Astrocyte (in vitro differentiated cells and primary cell): Measurements from ENCODE around the gene CPAMD8. TPM values are rescaled to one million over a fixed set of nuclear protein-coding genes. Genes with fewer than 3 reads are reported as not detected.

ENCODE experiments used
- DNase-seq: peaks from one replicate; pipeline ENCODE4 v3.0.0-alpha.2; 2010; ENCODE audit warnings: low read depth
- FAIRE-seq: peaks from 2 replicates; lab custom pipeline; 2011; peaks lifted over from hg19 to GRCh38; lab: Jason Lieb, UNC
- H2AFZ ChIP-seq: 2 replicates; pipeline ENCODE4 v1.6.0; 2012; ENCODE audit warnings: low read depth, low read length, inconsistent platforms
- H3K27ac ChIP-seq: 2 replicates; pipeline ENCODE4 v1.5.1; 2011; ENCODE audit warnings: low read depth, low read length, inconsistent platforms
- H3K27me3 ChIP-seq: 2 replicates; pipeline ENCODE4 v1.6.0; 2011; ENCODE audit warnings: low read length, inconsistent platforms; ENCODE audit not compliant: insufficient read depth
- H3K36me3 ChIP-seq: 2 replicates; pipeline ENCODE4 v1.5.1; 2011; ENCODE audit warnings: low read length, inconsistent platforms; ENCODE audit not compliant: insufficient read depth
- H3K4me1 ChIP-seq: 2 replicates; pipeline ENCODE4 v1.5.1; 2011; ENCODE audit warnings: low read length, inconsistent platforms; ENCODE audit not compliant: insufficient read depth
- H3K4me2 ChIP-seq: 2 replicates; pipeline ENCODE4 v1.6.0; 2012; ENCODE audit warnings: low read length, inconsistent platforms
- H3K4me3 ChIP-seq: 2 replicates; pipeline ENCODE4 v1.5.1; 2011; ENCODE audit warnings: low read depth, mild to moderate bottlenecking, low read length, inconsistent platforms; ENCODE audit not compliant: insufficient read depth
- H3K79me2 ChIP-seq: 2 replicates; pipeline ENCODE4 v1.6.0; 2012; ENCODE audit warnings: mild to moderate bottlenecking, low read length, inconsistent platforms; ENCODE audit not compliant: insufficient read depth
- H3K9ac ChIP-seq: 2 replicates; pipeline ENCODE4 v1.6.0; 2012; ENCODE audit warnings: mild to moderate bottlenecking, low read length, inconsistent platforms
- H3K9me3 ChIP-seq: 2 replicates; pipeline ENCODE4 v1.5.1; 2012; ENCODE audit warnings: low read depth, mild to moderate bottlenecking, low read length, inconsistent platforms; ENCODE audit not compliant: insufficient read depth
- H4K20me1 ChIP-seq: 2 replicates; pipeline ENCODE4 v1.6.0; 2012; ENCODE audit warnings: low read length, inconsistent platforms; ENCODE audit not compliant: insufficient read depth
- H3K27ac Mint-ChIP-seq: one replicate; pipeline ENCODE4 v1.8.0; 2021; ENCODE audit warnings: mild to moderate bottlenecking, mixed read lengths; ENCODE audit not compliant: unreplicated experiment
- H3K27me3 Mint-ChIP-seq: one replicate; pipeline ENCODE4 v1.8.0; 2021; ENCODE audit warnings: low read depth, mixed read lengths; ENCODE audit not compliant: unreplicated experiment
- H3K36me3 Mint-ChIP-seq: one replicate; pipeline ENCODE4 v1.8.0; 2021; ENCODE audit warnings: low read depth, mixed read lengths; ENCODE audit not compliant: unreplicated experiment
- H3K4me1 Mint-ChIP-seq: one replicate; pipeline ENCODE4 v1.8.0; 2021; ENCODE audit warnings: low read depth, mixed read lengths; ENCODE audit not compliant: unreplicated experiment
- H3K4me3 Mint-ChIP-seq: one replicate; pipeline ENCODE4 v1.8.0; 2021; ENCODE audit warnings: mild to moderate bottlenecking, moderate library complexity, mixed read lengths; ENCODE audit not compliant: unreplicated experiment
- H3K9me3 Mint-ChIP-seq: one replicate; pipeline ENCODE4 v1.8.0; 2021; ENCODE audit warnings: mild to moderate bottlenecking, mixed read lengths; ENCODE audit not compliant: unreplicated experiment
- CTCF ChIP-seq: IDR thresholded peaks from 2 replicates; pipeline ENCODE4 v1.5.1; 2011; ENCODE audit warnings: low read depth, mild to moderate bottlenecking, inconsistent platforms, low read length, moderate library complexity; ENCODE audit not compliant: insufficient read depth
- EZH2 ChIP-seq: IDR thresholded peaks from 2 replicates; pipeline ENCODE4 v1.6.1; 2012; ENCODE audit warnings: mild to moderate bottlenecking, low read length, inconsistent platforms; ENCODE audit not compliant: insufficient read depth
- total RNA-seq: library from RNA; stranded (reverse); gene quantifications from 2 replicates; pipeline ENCODE4 v1.2.1, GENCODE V29; 2021

Gene CPAMD8
- total RNA-seq, 1 donor from 2014 or later = 1.9 TPM

GRCh38 chr19:16946951-16947940, 79.4 kb downstream of the CPAMD8 start:
- no peaks in the 10 kb centered on the region for H3K79me2 ChIP-seq
- FAIRE-seq (no peak), DNase-seq (no peak)
- peaks cover 2% of the 10 kb centered on the region for H3K27me3 ChIP-seq
- H3K27ac ChIP-seq = no peak overlapping the region
- H3K4me3 ChIP-seq = no peak overlapping the region
- Mint-ChIP-seq H3K9me3 (peaks cover 7% of the 10 kb centered on the region), H3K4me1 (peaks cover 3% of the 10 kb centered on the region), H3K4me3 (no peak overlapping the region), H3K36me3 (no peaks in the 10 kb centered on the region), H3K27me3 (peaks cover 35% of the 10 kb centered on the region), H3K27ac (no peak overlapping the region)
- no peaks in the 10 kb centered on the region for H3K4me1 ChIP-seq
- H3K4me2 ChIP-seq = no peak overlapping the region
- peaks cover 6% of the 10 kb centered on the region for H3K9me3 ChIP-seq
- no peak overlapping the region for H3K9ac ChIP-seq
- no peaks in the 10 kb centered on the region for H4K20me1 ChIP-seq
- no peak for TF ChIP-seq CTCF
- no peak for TF ChIP-seq EZH2
- H2AFZ ChIP-seq = no peak overlapping the region
- no peaks in the 10 kb centered on the region for H3K36me3 ChIP-seq

GRCh38 chr19:16945762-16946465, 80.7 kb downstream of the CPAMD8 start:
- Mint-ChIP-seq H3K9me3 (peaks cover 10% of the 10 kb centered on the region), H3K4me1 (no peaks in the 10 kb centered on the region), H3K4me3 (no peak overlapping the region), H3K36me3 (no peaks in the 10 kb centered on the region), H3K27ac (no peak overlapping the region), H3K27me3 (peaks cover 35% of the 10 kb centered on the region)
- no peak overlapping the region for H3K27ac ChIP-seq
- no peaks in the 10 kb centered on the region for H3K79me2 ChIP-seq
- no peaks in the 10 kb centered on the region for H4K20me1 ChIP-seq
- H3K9ac ChIP-seq = no peak overlapping the region
- FAIRE-seq (no peak), DNase-seq (no peak)
- peaks cover 6% of the 10 kb centered on the region for H3K9me3 ChIP-seq
- no peaks in the 10 kb centered on the region for H3K4me1 ChIP-seq
- peaks cover 2% of the 10 kb centered on the region for H3K27me3 ChIP-seq
- no peak for TF ChIP-seq EZH2
- no peak for TF ChIP-seq CTCF
- H3K4me3 ChIP-seq = no peak overlapping the region
- H3K36me3 ChIP-seq = no peaks in the 10 kb centered on the region
- no peak overlapping the region for H3K4me2 ChIP-seq
- H2AFZ ChIP-seq = no peak overlapping the region
